Ovary (tissue), 3 donors: ENCODE results near the gene CFAP54.

Experiments
- CTCF ChIP-seq, 3 donors: fragments of 450-650 bp in 2 of 3; fragments of 200-600 bp in 1 of 3; IDR thresholded peaks; one replicate each; pipeline versions ENCODE4 v1.5.1 to v1.8.0; 2016 to 2022; ENCODE audit warnings: antibody characterized with exemption in 3 of 3, mild to moderate bottlenecking in 1 of 3
- POLR2A ChIP-seq: fragments of 450-650 bp; IDR thresholded peaks from one replicate; pipeline ENCODE4 v1.6.1; 2017; ENCODE audit warnings: antibody characterized with exemption, mild to moderate bottlenecking, moderate library complexity
- donor health status: DM: no; HTN: no; CAD: no.

- no peak for TF ChIP-seq CTCF (IDR thresholded peaks at IDR 0.05)
- TF ChIP-seq POLR2A, result no peak
These were observed 383.6 kb downstream of the CFAP54 start for GRCh38 chr12:96872961-96873360.
